ENCODE measurements around the gene HECTD4. TPM values are rescaled to one million over a fixed set of nuclear protein-coding genes. Genes with fewer than 3 reads are reported as not detected.

HECTD4 gene
- total and polyA plus RNA-seq, 4 donors, result 4.3 to 80.1 (median 25.5) TPM

GRCh38 chr12:112162241-112162790 is 219.9 kb downstream of the HECTD4 start (continued):
- no peak for TF ChIP-seq ATF3 (IDR thresholded peaks at IDR 0.05)
- no peak for TF ChIP-seq RAD21 (IDR thresholded peaks at IDR 0.05)

- no peaks in the 10 kb centered on the region for H3K9me3 ChIP-seq (ENCODE audit: control insufficient read depth in 4 of 4, low read length in 3 of 4)
- TF ChIP-seq ZBTB33 (IDR thresholded peaks at IDR 0.05) (no peak), SP1 (IDR thresholded peaks at IDR 0.05) (no peak), HNF4A (conservative IDR thresholded peaks at IDR 0.05) (no peak), REST (IDR thresholded peaks at IDR 0.05) (no peak), NR2F2 (IDR thresholded peaks at IDR 0.05) (no peak), MAX (IDR thresholded peaks at IDR 0.05) (no peak), CTCF (IDR thresholded peaks at IDR 0.05; ENCODE audit: low read depth, low read length, missing input control) (no peak), EGR1 (IDR thresholded peaks at IDR 0.05; ENCODE audit: low read depth in 2 of 2) (no peak), JUND (IDR thresholded peaks at IDR 0.05) (no peak), GABPA (IDR thresholded peaks at IDR 0.05 in 1 of 2, conservative IDR thresholded peaks at IDR 0.05 in 1 of 2) (no peak), RAD21 (IDR thresholded peaks at IDR 0.05) (no peak), FOXA2 (IDR thresholded peaks at IDR 0.05) (no peak), RXRA (IDR thresholded peaks at IDR 0.05) (no peak), FOXA1 (IDR thresholded peaks at IDR 0.05) (no peak), TAF1 (conservative IDR thresholded peaks at IDR 0.05) (no peak), HNF4G (IDR thresholded peaks at IDR 0.05) (no peak), ATF3 (IDR thresholded peaks at IDR 0.05) (no peak), YY1 (IDR thresholded peaks at IDR 0.05) (no peak)
- whole genome bisulfite sequencing, result 91% methylated on average over 9 of the region's 9 CpGs
- no peaks in the 10 kb centered on the region for H3K4me1 ChIP-seq (ENCODE audit: control insufficient read depth in 4 of 4, insufficient read depth in 4 of 4, low read length in 3 of 4)
- H3K36me3 ChIP-seq (ENCODE audit: control insufficient read depth in 4 of 4, insufficient read depth in 3 of 4, low read depth in 1 of 4, low read length in 3 of 4), result peaks cover 15 to 50% (median 25%) of the 10 kb centered on the region in 4 donors
- no peak for DNase-seq (ENCODE audit: low spot score)
- H3K27ac ChIP-seq (ENCODE audit: low read depth in 1 of 2, low read length in 2 of 2), result no peak overlapping the region
- H3K27me3 ChIP-seq (ENCODE audit: control insufficient read depth in 4 of 4, insufficient read depth in 4 of 4, low read length in 3 of 4), result no peaks in the 10 kb centered on the region
- no peak overlapping the region for H3K9ac ChIP-seq (ENCODE audit: low read depth in 1 of 2, low read length in 2 of 2)
- H3K4me3 ChIP-seq (ENCODE audit: low read depth in 1 of 3, low read length in 3 of 3), result no peak overlapping the region
Observed at GRCh38 chr12:112161711-112162110, 220.5 kb downstream of the HECTD4 start.

Data from liver (tissue), 9 donors.